ENCODE data around the gene ZNRF3.

DNA sequence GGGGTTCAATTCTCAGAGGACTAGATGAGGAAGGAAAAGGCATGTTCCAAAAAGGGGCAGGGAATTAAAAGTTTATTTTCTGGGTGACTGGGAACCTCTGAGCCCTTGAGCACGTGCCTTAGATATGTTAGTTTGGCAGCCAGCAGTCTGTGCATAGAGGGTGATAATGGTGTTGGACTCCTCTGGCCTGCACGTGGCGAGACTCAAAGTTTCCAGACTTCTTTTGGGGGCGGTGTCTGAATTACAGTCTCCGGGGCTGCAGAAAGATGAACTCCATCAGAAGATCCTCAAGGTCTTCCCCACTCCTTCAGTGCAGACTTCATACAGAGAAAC, 861 bp upstream of the ZNRF3 start:
- TF ChIP-seq, protein P1, sequence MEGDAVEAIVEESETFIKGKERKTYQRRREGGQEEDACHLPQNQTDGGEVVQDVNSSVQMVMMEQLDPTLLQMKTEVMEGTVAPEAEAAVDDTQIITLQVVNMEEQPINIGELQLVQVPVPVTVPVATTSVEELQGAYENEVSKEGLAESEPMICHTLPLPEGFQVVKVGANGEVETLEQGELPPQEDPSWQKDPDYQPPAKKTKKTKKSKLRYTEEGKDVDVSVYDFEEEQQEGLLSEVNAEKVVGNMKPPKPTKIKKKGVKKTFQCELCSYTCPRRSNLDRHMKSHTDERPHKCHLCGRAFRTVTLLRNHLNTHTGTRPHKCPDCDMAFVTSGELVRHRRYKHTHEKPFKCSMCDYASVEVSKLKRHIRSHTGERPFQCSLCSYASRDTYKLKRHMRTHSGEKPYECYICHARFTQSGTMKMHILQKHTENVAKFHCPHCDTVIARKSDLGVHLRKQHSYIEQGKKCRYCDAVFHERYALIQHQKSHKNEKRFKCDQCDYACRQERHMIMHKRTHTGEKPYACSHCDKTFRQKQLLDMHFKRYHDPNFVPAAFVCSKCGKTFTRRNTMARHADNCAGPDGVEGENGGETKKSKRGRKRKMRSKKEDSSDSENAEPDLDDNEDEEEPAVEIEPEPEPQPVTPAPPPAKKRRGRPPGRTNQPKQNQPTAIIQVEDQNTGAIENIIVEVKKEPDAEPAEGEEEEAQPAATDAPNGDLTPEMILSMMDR (IDR thresholded peaks at IDR 0.05; ENCODE audit: insufficient read depth, low read length, poor library complexity, severe bottlenecking), result no peak
- no peak for TF ChIP-seq EZH2phosphoT487 (conservative IDR thresholded peaks at IDR 0.05; ENCODE audit: low read length)

Measured in SU-DHL-6 (cell line).